Endothelial cell of umbilical vein (primary cell): ENCODE measurements around the gene INPP5E. TPM values are rescaled to one million over a fixed set of nuclear protein-coding genes. Genes with fewer than 3 reads are reported as not detected.

ENCODE experiments used
- BruUV-seq: library from RNA; stranded (reverse); fragments of 400-500 nt; replicated peaks from 2 replicates; lab custom pipeline; 2021; lab: Mats Ljungman, UMichigan
- CTCF ChIA-PET: fragments of 300-600, 350-600 bp; sonication (Branson Sonifier 250); formaldehyde crosslinking; loops from one replicate; lab custom pipeline; 2021; ENCODE audit warnings: antibody characterized with exemption, inconsistent platforms; lab: Charles Lee
- POLR2A ChIA-PET: fragments of 300-600, 350-600 bp; sonication (Branson Sonifier 250); formaldehyde crosslinking; loops from one replicate; lab custom pipeline; 2021; ENCODE audit warnings: antibody characterized with exemption, inconsistent platforms; lab: Charles Lee
- DNase-seq: peaks from one replicate; pipeline ENCODE4 v3.0.0-alpha.2; 2011; ENCODE audit warnings: low read depth, low spot score
- FAIRE-seq: peaks from 2 replicates; lab custom pipeline; 2011; peaks lifted over from hg19 to GRCh38; lab: Jason Lieb, UNC
- H2AFZ ChIP-seq: 2 replicates; pipeline ENCODE4 v1.6.0; 2012; ENCODE audit warnings: low read depth, low read length, control low read depth, inconsistent platforms
- H3K27ac ChIP-seq: 2 replicates; pipeline ENCODE4 v1.5.1; 2011; ENCODE audit warnings: low read depth, mild to moderate bottlenecking, control low read depth, low read length, moderate library complexity; ENCODE audit not compliant: insufficient read depth
- H3K27me3 ChIP-seq, 2 experiments: 2 replicates each; pipeline versions ENCODE4 v1.6.0 to v1.6.1; 2011; ENCODE audit warnings: low read length in 2 of 2, mixed read lengths in 1 of 2; ENCODE audit not compliant: control insufficient read depth in 2 of 2, insufficient read depth in 2 of 2
- H3K36me3 ChIP-seq, 2 experiments: 2 replicates in 1 of 2; 3 replicates in 1 of 2; pipeline ENCODE4 v1.5.1; 2011; ENCODE audit warnings: low read length in 2 of 2, mild to moderate bottlenecking in 1 of 2, moderate library complexity in 1 of 2; ENCODE audit not compliant: control insufficient read depth in 2 of 2, insufficient read depth in 2 of 2; ENCODE audit errors: extremely low read depth in 1 of 2
- H3K4me1 ChIP-seq: 3 replicates; pipeline ENCODE4 v1.5.1; 2011; ENCODE audit warnings: mild to moderate bottlenecking, low read length; ENCODE audit not compliant: control insufficient read depth, insufficient read depth; ENCODE audit errors: extremely low read depth
- H3K4me2 ChIP-seq: 2 replicates; pipeline ENCODE4 v1.6.1; 2011; ENCODE audit warnings: low read length, control low read depth, mixed read lengths; ENCODE audit not compliant: insufficient read depth
- H3K4me3 ChIP-seq, 3 experiments: fragments of 200-600 bp in 1 of 3; sonication (generic), shearing (Covaris generic) in 1 of 3; replicated peaks in 1 of 3; 2 replicates each; pipeline ENCODE4 v1.5.1; 2011 to 2016; ENCODE audit warnings: control low read depth in 3 of 3, low read length in 3 of 3, mild to moderate bottlenecking in 2 of 3, inconsistent platforms in 1 of 3, low read depth in 1 of 3, moderate library complexity in 1 of 3; ENCODE audit not compliant: insufficient read depth in 1 of 3
- H3K79me2 ChIP-seq: 2 replicates; pipeline ENCODE4 v1.6.0; 2012; ENCODE audit warnings: low read length, inconsistent platforms; ENCODE audit not compliant: control insufficient read depth, insufficient read depth
- H3K9ac ChIP-seq: replicated peaks from 2 replicates; pipeline ENCODE3; 2011; ENCODE audit warnings: low read length, control low read depth; ENCODE audit not compliant: insufficient read depth; ENCODE audit errors: extremely low read depth
- H3K9me1 ChIP-seq: replicated peaks from 3 replicates; pipeline ENCODE4 v1.6.0; 2011; ENCODE audit warnings: mild to moderate bottlenecking, low read length; ENCODE audit not compliant: control insufficient read depth, insufficient read depth; ENCODE audit errors: extremely low read depth
- H3K9me3 ChIP-seq: replicated peaks from 2 replicates; pipeline ENCODE4 v1.5.1; 2012; ENCODE audit warnings: low read length, inconsistent platforms; ENCODE audit not compliant: control insufficient read depth, insufficient read depth
- H4K20me1 ChIP-seq: replicated peaks from 2 replicates; pipeline ENCODE3; 2011; ENCODE audit warnings: mild to moderate bottlenecking, low read length; ENCODE audit not compliant: control insufficient read depth, insufficient read depth; ENCODE audit errors: extremely low read depth
- EZH2 ChIP-seq: IDR thresholded peaks from 2 replicates; pipeline ENCODE4 v1.6.1; 2012; ENCODE audit warnings: borderline replicate concordance, low read depth, mild to moderate bottlenecking, moderate library complexity, low read length, inconsistent platforms; ENCODE audit not compliant: severe bottlenecking
- FOS ChIP-seq: IDR thresholded peaks from 2 replicates; pipeline ENCODE4 v1.6.1; 2011; ENCODE audit warnings: mild to moderate bottlenecking, low read length, moderate library complexity, borderline replicate concordance; ENCODE audit not compliant: insufficient read depth
- GATA2 ChIP-seq: IDR thresholded peaks from 2 replicates; pipeline ENCODE4 v1.7.0; 2011; ENCODE audit warnings: low read depth, mild to moderate bottlenecking, moderate library complexity, mixed read lengths, low read length; ENCODE audit not compliant: insufficient read length, insufficient read depth
- JUN ChIP-seq: IDR thresholded peaks from 2 replicates; pipeline ENCODE4 v1.6.1; 2011; ENCODE audit warnings: borderline replicate concordance, low read depth; ENCODE audit not compliant: insufficient read length, insufficient read depth
- MYC ChIP-seq: IDR thresholded peaks from one replicate; pipeline ENCODE4 v1.6.1; 2011; ENCODE audit warnings: mild to moderate bottlenecking, low read depth, low read length
- POLR2A ChIP-seq: IDR thresholded peaks from 2 replicates; pipeline ENCODE4 v1.6.1; 2012; ENCODE audit warnings: low read depth, mild to moderate bottlenecking, control low read depth, low read length
- POLR2AphosphoS5 ChIP-seq: IDR thresholded peaks from 2 replicates; pipeline ENCODE4 v1.6.1; 2012; ENCODE audit warnings: low read depth, mild to moderate bottlenecking, control low read depth, low read length, moderate library complexity; ENCODE audit not compliant: insufficient read depth
- dilution Hi-C: fragments of 300-500 bp; cut with MboI; formaldehyde crosslinking; loops from one replicate; pipeline ENCODE4 v1.15.0; 2019; ENCODE audit warnings: low sequenced_read_pairs; ENCODE audit not compliant: extremely low pct_ligation_motif_present
- intact Hi-C: fragments of 100-400 bp; cut with micrococcal nuclease; formaldehyde crosslinking; loops from one replicate; pipeline ENCODE4 v1.10.0; 2022
- polyA plus RNA-seq, 4 experiments: library from polyadenylated mRNA; depleted of rRNA in 3 of 4; stranded (reverse) in 3 of 4; unstranded in 1 of 4; fragments of >200 nt; gene quantifications; 2 replicates each; pipeline versions ENCODE4 v1.2.1 to v1.2.3, GENCODE V29; 2011 to 2012; ENCODE audit warnings: missing spikeins in 1 of 4
- total RNA-seq: library from RNA; stranded (reverse); gene quantifications from 2 replicates; pipeline ENCODE4 v1.2.3, GENCODE V29; 2021
- TF ChIP-seq, protein P1 (sequence below), 2 donors: IDR thresholded peaks; 1 replicate in 1 of 2; 2 replicates in 1 of 2; pipeline ENCODE4 v1.5.1; 2011; ENCODE audit warnings: low read length in 2 of 2, mild to moderate bottlenecking in 2 of 2, moderate library complexity in 2 of 2, control low read depth in 1 of 2, inconsistent platforms in 1 of 2, low read depth in 1 of 2; ENCODE audit not compliant: insufficient read depth in 1 of 2; ENCODE audit errors: extremely low read depth in 1 of 2
- TF ChIP-seq, protein P2 (sequence below): IDR thresholded peaks from 2 replicates; pipeline ENCODE4 v1.6.1; 2011; ENCODE audit not compliant: insufficient read depth, insufficient read length

Gene INPP5E
- total and polyA plus RNA-seq, 2 donors (not counting 3 experiments of a cell fraction or from before 2014, with no cell fraction given), result 15.0 to 24.5 TPM

DNA sequence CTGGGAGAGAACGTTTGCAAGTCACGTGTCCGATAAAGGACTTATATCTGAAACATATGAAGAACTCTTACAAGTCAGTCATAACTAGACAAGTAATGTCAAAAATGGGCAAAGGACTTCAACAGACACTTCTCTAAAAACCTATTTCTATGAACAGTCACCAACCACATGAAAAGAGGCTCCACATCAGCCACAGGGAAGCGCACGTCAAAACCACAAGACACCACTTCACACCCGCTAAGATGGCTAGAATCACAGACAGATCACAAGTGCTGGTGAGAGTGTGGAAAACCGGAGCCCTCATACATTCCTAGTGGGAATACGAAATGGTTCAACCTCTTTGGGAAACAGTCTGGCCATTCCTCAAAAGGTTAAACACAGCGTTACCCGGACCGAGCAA is 54.6 kb downstream of the INPP5E start:
- H3K4me1 ChIP-seq, result no peaks in the 10 kb centered on the region
- no peaks in the 10 kb centered on the region for H3K9me1 ChIP-seq
- no peaks in the 10 kb centered on the region for H3K9me3 ChIP-seq
- ChIA-PET POLR2A (no interaction called here), CTCF (no interaction called here)
- no peak overlapping the region for H2AFZ ChIP-seq
- peaks cover 4 to 67% of the 10 kb centered on the region in 2 experiments for H3K36me3 ChIP-seq
- no peaks in the 10 kb centered on the region for H3K27me3 ChIP-seq
- FAIRE-seq (no peak), DNase-seq (no peak)
- TF ChIP-seq, protein P1, sequence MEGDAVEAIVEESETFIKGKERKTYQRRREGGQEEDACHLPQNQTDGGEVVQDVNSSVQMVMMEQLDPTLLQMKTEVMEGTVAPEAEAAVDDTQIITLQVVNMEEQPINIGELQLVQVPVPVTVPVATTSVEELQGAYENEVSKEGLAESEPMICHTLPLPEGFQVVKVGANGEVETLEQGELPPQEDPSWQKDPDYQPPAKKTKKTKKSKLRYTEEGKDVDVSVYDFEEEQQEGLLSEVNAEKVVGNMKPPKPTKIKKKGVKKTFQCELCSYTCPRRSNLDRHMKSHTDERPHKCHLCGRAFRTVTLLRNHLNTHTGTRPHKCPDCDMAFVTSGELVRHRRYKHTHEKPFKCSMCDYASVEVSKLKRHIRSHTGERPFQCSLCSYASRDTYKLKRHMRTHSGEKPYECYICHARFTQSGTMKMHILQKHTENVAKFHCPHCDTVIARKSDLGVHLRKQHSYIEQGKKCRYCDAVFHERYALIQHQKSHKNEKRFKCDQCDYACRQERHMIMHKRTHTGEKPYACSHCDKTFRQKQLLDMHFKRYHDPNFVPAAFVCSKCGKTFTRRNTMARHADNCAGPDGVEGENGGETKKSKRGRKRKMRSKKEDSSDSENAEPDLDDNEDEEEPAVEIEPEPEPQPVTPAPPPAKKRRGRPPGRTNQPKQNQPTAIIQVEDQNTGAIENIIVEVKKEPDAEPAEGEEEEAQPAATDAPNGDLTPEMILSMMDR (IDR thresholded peaks at IDR 0.05; ENCODE audit: extremely low read depth in 1 of 2, insufficient read depth in 1 of 2, low read depth in 1 of 2, low read length in 2 of 2), result no peak
- no peak for TF ChIP-seq FOS
- TF ChIP-seq, protein P2, sequence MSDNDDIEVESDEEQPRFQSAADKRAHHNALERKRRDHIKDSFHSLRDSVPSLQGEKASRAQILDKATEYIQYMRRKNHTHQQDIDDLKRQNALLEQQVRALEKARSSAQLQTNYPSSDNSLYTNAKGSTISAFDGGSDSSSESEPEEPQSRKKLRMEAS, result no peak
- intact Hi-C loops (no loop called here), dilution Hi-C loops (no loop called here)
- no peak overlapping the region for H3K27ac ChIP-seq
- no peaks in the 10 kb centered on the region for H4K20me1 ChIP-seq
- no TSS peak for BruUV-seq
- no peaks in the 10 kb centered on the region for H3K79me2 ChIP-seq
- no peak overlapping the region for H3K4me3 ChIP-seq
- H3K9ac ChIP-seq, result no peak overlapping the region
- no peak overlapping the region for H3K4me2 ChIP-seq

DNA sequence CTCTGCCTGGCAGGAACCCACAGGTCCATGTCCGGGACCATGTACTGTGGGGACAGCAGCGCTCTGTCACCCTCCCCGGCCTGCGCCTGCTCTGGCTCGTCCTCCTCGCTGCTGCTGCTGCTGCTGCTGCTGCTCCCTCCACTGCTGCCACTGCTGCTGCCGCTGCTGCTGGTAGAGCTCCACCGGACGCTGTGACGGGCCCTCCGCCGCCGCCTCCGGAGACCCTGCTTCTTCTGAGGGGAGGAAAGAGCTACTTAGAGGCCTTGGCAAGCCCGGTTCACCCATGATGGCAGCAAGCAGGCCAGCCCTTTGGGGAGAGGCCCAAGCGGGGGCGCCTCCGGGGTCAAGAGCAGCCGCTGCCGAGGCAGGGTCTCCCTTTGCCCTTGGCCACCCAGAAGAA is 56.2 kb downstream of the INPP5E start:
- H2AFZ ChIP-seq, result no peak overlapping the region
- intact Hi-C loops (no loop called here), dilution Hi-C loops (no loop called here)
- POLR2A ChIA-PET, result no interaction called here
- no peaks in the 10 kb centered on the region for H3K4me1 ChIP-seq
- H3K4me3 ChIP-seq, result no peak overlapping the region
- no peaks in the 10 kb centered on the region for H3K79me2 ChIP-seq
- no peaks in the 10 kb centered on the region for H3K9me1 ChIP-seq
- no peaks in the 10 kb centered on the region for H3K9me3 ChIP-seq
- no peak for DNase-seq
- no peak overlapping the region for H3K4me2 ChIP-seq
- BruUV-seq, result no TSS peak
- FAIRE-seq, result no peak
- no peaks in the 10 kb centered on the region for H3K27me3 ChIP-seq
- no peak overlapping the region for H3K27ac ChIP-seq
- CTCF ChIA-PET, result no interaction called here
- H4K20me1 ChIP-seq, result no peaks in the 10 kb centered on the region
- H3K36me3 ChIP-seq, result peaks cover 6 to 63% of the 10 kb centered on the region in 2 experiments
- H3K9ac ChIP-seq, result no peak overlapping the region
- TF ChIP-seq JUN, result no peak
- TF ChIP-seq MYC, result no peak
- TF ChIP-seq EZH2, result no peak
- no peak for TF ChIP-seq FOS
- no peak for TF ChIP-seq GATA2
- TF ChIP-seq POLR2AphosphoS5, result no peak
- TF ChIP-seq POLR2A, result no peak
- TF ChIP-seq, protein P1 (IDR thresholded peaks at IDR 0.05; ENCODE audit: extremely low read depth in 1 of 2, insufficient read depth in 1 of 2, low read depth in 1 of 2, low read length in 2 of 2), result no peak
- TF ChIP-seq, protein P2, result no peak
